Common myeloid progenitor, CD34-positive (primary cell): Measurements from ENCODE around the gene FAM200A.
A peak's percentile ranks its signal among the peaks of the same experiment; 100 is the strongest.
"Not testable (repeated sequence)": the region's sequence is repeated elsewhere in the genome, so short reads cannot be mapped to it uniquely, and the experiment has no call there.

Experiments
- CTCF ChIA-PET: fragments of 350-600 bp; sonication (Branson Sonifier 250); formaldehyde crosslinking; loops from one replicate; lab custom pipeline; 2021; ENCODE audit warnings: antibody characterized with exemption; lab: Charles Lee
- POLR2A ChIA-PET: fragments of 350-600 bp; sonication (Branson Sonifier 250); formaldehyde crosslinking; loops from one replicate; lab custom pipeline; 2021; ENCODE audit warnings: antibody characterized with exemption; lab: Charles Lee
- DNase-seq, 3 donors: peaks; one replicate each; pipeline versions ENCODE4 v3.0.0 to v3.0.0-alpha.2; 2013
- H3K27ac ChIP-seq, 2 experiments: 1 replicate in 1 of 2; 2 replicates in 1 of 2; pipeline ENCODE4 v1.7.0; 2013; ENCODE audit warnings: inconsistent platforms in 2 of 2, low read length in 2 of 2, mild to moderate bottlenecking in 2 of 2, low read depth in 1 of 2, moderate library complexity in 1 of 2; ENCODE audit not compliant: severe bottlenecking in 2 of 2, insufficient read depth in 1 of 2, poor library complexity in 1 of 2
- H3K27me3 ChIP-seq, 5 experiments: replicated peaks in 2 of 5; 1 replicate in 3 of 5; 2 replicates in 2 of 5; pipeline versions ENCODE4 v1.6.1 to v1.7.0; 2013; ENCODE audit warnings: low read length in 4 of 5, mild to moderate bottlenecking in 2 of 5, moderate library complexity in 2 of 5, inconsistent platforms in 1 of 5; ENCODE audit not compliant: insufficient read depth in 5 of 5, control insufficient read depth in 4 of 5
- H3K36me3 ChIP-seq, 4 experiments: 1 replicate in 2 of 4; 2 replicates in 2 of 4; pipeline versions ENCODE4 v1.6.1 to v1.7.0; 2013; ENCODE audit warnings: low read length in 3 of 4, control low read depth in 1 of 4, mild to moderate bottlenecking in 1 of 4; ENCODE audit not compliant: control insufficient read depth in 4 of 4, insufficient read depth in 4 of 4
- H3K4me1 ChIP-seq, 4 experiments: 1 replicate in 3 of 4; 2 replicates in 1 of 4; pipeline versions ENCODE4 v1.6.1 to v1.7.1; 2013; ENCODE audit warnings: low read length in 3 of 4, mild to moderate bottlenecking in 3 of 4, control low read depth in 1 of 4, inconsistent platforms in 1 of 4, moderate library complexity in 1 of 4; ENCODE audit not compliant: control insufficient read depth in 4 of 4, insufficient read depth in 4 of 4; ENCODE audit errors: control extremely low read depth in 1 of 4
- H3K4me3 ChIP-seq, 7 experiments: 1 replicate in 4 of 7; 2 replicates in 3 of 7; pipeline versions ENCODE4 v1.5.1 to v1.7.0; 2013; ENCODE audit warnings: mild to moderate bottlenecking in 7 of 7, low read length in 6 of 7, moderate library complexity in 6 of 7, inconsistent platforms in 2 of 7, low read depth in 2 of 7, control low read depth in 1 of 7; ENCODE audit not compliant: insufficient read depth in 4 of 7, control insufficient read depth in 1 of 7; ENCODE audit errors: extremely low read depth in 1 of 7
- H3K9me3 ChIP-seq, 5 experiments: 1 replicate in 4 of 5; 2 replicates in 1 of 5; pipeline versions ENCODE4 v1.6.1 to v1.7.1; 2013; ENCODE audit warnings: low read length in 4 of 5, mild to moderate bottlenecking in 2 of 5, inconsistent platforms in 1 of 5, low read depth in 1 of 5, moderate library complexity in 1 of 5; ENCODE audit not compliant: control insufficient read depth in 4 of 5, insufficient read depth in 2 of 5; ENCODE audit errors: control extremely low read depth in 1 of 5
- WGBS: methylation state at CpG from one replicate; pipeline ENCODE4 v1.1.5; 2013; ENCODE audit not compliant: insufficient coverage; 5-methylcytosine and 5-hydroxymethylcytosine counted together

Gene FAM200A

GRCh38 chr7:99505324-99505662 is 46.6 kb downstream of the FAM200A start:
- ChIA-PET POLR2A (interaction anchor here (0.6 to 1.1 kb wide), 3 partner anchors 40 to 174 kb away, joined by 3 to 4 read pairs (median 3); partner anchors contain the start of gene ATP5MF), CTCF (interaction anchor here (0.9 to 1.3 kb wide), 3 partner anchors 9 to 32 kb away, joined by 3 to 5 read pairs (median 4); partner anchors contain the start of gene ZNF789)
- peaks cover 6 to 28% (median 23%) of the 10 kb centered on the region in 4 experiments for H3K4me1 ChIP-seq
- H3K4me3 ChIP-seq = peak overlapping the region; percentile 86 to 98 (median 92)
- no peaks in the 10 kb centered on the region for H3K9me3 ChIP-seq
- H3K36me3 ChIP-seq = no peaks in the 10 kb centered on the region
- 0% methylated on average over 8 of the region's 11 CpGs for WGBS
- peak overlapping the region; percentile 85 to 96 for H3K27ac ChIP-seq
- DNase-seq = peak in 2 of 3 donors; percentile 14 to 41
- no peaks in the 10 kb centered on the region for H3K27me3 ChIP-seq

GRCh38 chr7:99504603-99505323 is 47.2 kb downstream of the FAM200A start, which contains the start of gene ZKSCAN5:
TSS of gene ZKSCAN5 (plus strand) at chr7:99504662. CDS start at chr7:99506045, 1,383 bp downstream.
- Histone ChIP-seq H3K27me3 (no peaks in the 10 kb centered on the region), H3K27ac (peak within 1 kb of the TSS; percentile 85 to 96), H3K36me3 (no peaks in the 10 kb centered on the region), H3K4me1 (peaks cover 6 to 30% (median 24%) of the 10 kb centered on the region in 4 experiments), H3K4me3 (peak within 1 kb of the TSS; percentile 86 to 98 (median 92)), H3K9me3 (no peaks in the 10 kb centered on the region)
- ChIA-PET POLR2A (interaction anchor here (0.6 to 1.4 kb wide), 7 partner anchors 11 to 618 kb away, joined by 3 to 5 read pairs (median 3); partner anchors contain the start of genes ATP5MF and ZNF655), CTCF (interaction anchor here (0.8 to 1.3 kb wide), 5 partner anchors 9 to 414 kb away, joined by 3 to 5 read pairs (median 4); partner anchors contain the start of gene ZNF789)
- 0% methylated on average over 21 of the region's 53 CpGs for whole genome bisulfite sequencing
- DNase-seq = peak; percentile 97 to 98 (median 98)

- ChIA-PET POLR2A (interaction anchor here (0.6 to 1.4 kb wide), 4 partner anchors 11 to 617 kb away, joined by 3 to 5 read pairs (median 4); partner anchors contain the start of gene ZNF655), CTCF (interaction anchor here (0.8 to 1.2 kb wide), 4 partner anchors 10 to 414 kb away, joined by 3 to 4 read pairs (median 4); partner anchors contain the start of gene ZNF789)
- DNase-seq = no peak
Measured at GRCh38 chr7:99504281-99504602, 47.7 kb downstream of the FAM200A start.

DNA sequence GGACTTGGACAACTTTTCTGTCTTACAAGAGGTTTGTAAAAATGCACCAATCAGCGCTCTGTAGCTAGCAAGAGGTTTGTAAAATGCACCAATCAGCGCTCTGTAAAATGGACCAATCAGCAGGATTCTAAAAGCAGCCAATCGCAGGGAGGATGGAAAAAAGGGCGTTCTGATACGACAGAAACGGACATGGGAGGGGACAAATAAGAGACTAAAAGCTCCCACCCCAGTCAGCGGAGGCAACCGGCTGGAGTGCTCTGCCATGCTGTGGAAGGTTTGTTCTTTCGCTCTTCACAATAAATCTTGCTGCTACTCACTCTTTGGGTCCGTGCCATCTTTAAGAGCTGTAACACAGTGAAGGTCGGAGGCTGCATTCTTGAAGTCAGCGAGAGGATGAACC is 50.7 kb downstream of the FAM200A start:
- CTCF ChIA-PET, H3K27me3 ChIP-seq, POLR2A ChIA-PET, H3K36me3 ChIP-seq, H3K9me3 ChIP-seq, H3K27ac ChIP-seq: not testable (repeated sequence)
- peak; percentile 39 to 74 (median 67) for DNase-seq
- H3K4me3 ChIP-seq = peak overlapping the region in 2 of 7 experiments; percentile 98 to 100
- 97% methylated on average over 12 of the region's 12 CpGs for WGBS
- H3K4me1 ChIP-seq = peaks cover 18 to 41% (median 32%) of the 10 kb centered on the region in 4 experiments

More at GRCh38 chr7:99504281-99504602, 47.7 kb downstream of the FAM200A start:
- H3K27ac ChIP-seq = peak overlapping the region in 1 of 2 experiments; percentile 96
- H3K4me1 ChIP-seq = peaks cover 6 to 33% (median 25%) of the 10 kb centered on the region in 4 experiments
- no peaks in the 10 kb centered on the region for H3K27me3 ChIP-seq
- peak overlapping the region; percentile 86 to 98 (median 92) for H3K4me3 ChIP-seq
- H3K9me3 ChIP-seq = no peaks in the 10 kb centered on the region
- no peaks in the 10 kb centered on the region for H3K36me3 ChIP-seq
- WGBS = 9% methylated on average over 17 of the region's 19 CpGs

DNA sequence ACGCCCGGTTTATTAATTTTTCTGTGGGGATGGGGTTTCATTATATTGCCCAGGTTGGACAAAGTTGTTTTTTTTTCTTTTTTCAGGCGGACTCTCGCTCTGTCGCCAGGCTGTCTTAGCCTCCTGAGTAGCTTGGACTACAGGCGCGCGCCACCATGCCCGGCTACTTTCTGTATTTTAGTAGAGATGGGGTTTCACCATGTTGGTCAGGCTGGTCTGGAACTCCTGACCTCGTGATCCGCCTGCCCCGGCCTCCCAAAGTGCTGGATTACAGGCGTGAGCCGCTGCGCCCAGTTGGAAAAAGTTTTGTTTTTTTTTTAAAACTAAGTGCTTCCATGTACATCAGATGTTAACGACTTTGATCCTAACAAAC is 51.3 kb downstream of the FAM200A start:
- DNase-seq = no peak
- H3K9me3 ChIP-seq = peaks cover 0 to 4% (median 0%) of the 10 kb centered on the region in 5 experiments
- 58% methylated on average over 10 of the region's 16 CpGs for WGBS
- H3K4me1 ChIP-seq = peaks cover 14 to 35% (median 26%) of the 10 kb centered on the region in 4 experiments
- ChIA-PET POLR2A (interaction anchor here (0.6 to 1.9 kb wide), 4 partner anchors 35 to 414 kb away, joined by 3 to 7 read pairs (median 6); partner anchors contain the start of genes ATP5MF, FAM200A and ZNF655), CTCF (interaction anchor here (0.9 kb wide), 1 partner anchor 41 kb away, joined by 5 read pairs; no protein-coding TSS in a partner anchor)
- H3K36me3 ChIP-seq = peaks cover 0 to 14% (median 8%) of the 10 kb centered on the region in 4 experiments
- no peaks in the 10 kb centered on the region for H3K27me3 ChIP-seq
- peak overlapping the region; percentile 86 to 100 (median 99) for H3K4me3 ChIP-seq
- H3K27ac ChIP-seq = peak overlapping the region; percentile 99 to 100

DNA sequence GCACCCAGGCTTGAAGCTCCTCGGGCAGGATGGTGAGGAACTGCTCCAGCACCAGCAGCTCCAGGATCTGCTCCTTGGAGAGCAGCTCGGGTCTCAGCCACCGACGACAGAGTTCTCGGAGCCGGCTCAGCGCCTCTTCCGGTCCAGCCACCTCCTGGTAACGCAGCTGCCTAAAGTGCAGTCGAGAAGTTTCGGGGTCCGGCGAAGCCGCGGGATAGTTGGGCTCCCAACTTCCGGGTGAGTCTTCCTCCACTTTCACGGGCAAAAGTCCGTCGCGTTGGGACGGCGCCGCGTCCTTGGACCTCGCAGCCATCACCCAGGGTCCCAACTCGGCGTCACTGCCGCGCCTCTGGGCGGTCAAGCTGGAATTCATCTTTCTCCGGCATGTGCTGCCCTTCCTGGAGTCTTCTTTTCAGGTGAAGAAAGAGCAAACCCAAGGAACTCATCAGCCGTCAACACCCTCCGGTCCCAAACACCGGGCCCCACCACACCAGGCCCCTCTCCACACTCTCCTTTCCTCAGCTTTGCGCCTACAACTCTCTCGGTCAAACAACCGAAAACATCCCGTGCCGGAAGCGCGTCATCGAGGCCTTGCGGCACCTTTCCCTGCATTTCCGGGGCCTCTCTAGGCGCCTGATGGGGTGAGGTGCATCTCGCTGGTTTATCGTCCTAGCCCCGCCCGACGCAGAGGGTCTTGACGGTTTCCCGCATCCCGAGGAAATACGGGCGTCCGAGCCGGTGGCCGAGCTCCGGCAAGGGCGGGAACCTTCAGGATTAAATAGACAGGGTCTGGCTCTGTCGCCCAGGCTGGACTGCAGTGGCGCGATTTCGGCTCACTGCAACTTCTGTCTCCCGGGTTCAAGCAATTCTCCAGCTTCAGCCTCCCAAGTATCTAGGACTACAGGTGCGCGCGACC is 51.9 kb downstream of the FAM200A start, which contains the start of gene ZNF394:
Gene ZNF394 (minus strand): TSS at position 561 of the 916 bp plus-strand sequence. CDS start 188 bp downstream, at position 373.
- DNase-seq = peak; percentile 93 to 95 (median 94)
- Histone ChIP-seq H3K4me1 (peaks cover 12 to 30% (median 24%) of the 10 kb centered on the region in 4 experiments), H3K4me3 (peak within 1 kb of the TSS; percentile 86 to 100 (median 99)), H3K36me3 (peaks cover 0 to 20% (median 12%) of the 10 kb centered on the region in 4 experiments), H3K9me3 (peaks cover 0 to 6% (median under 1%) of the 10 kb centered on the region in 5 experiments), H3K27ac (peak within 1 kb of the TSS; percentile 99 to 100), H3K27me3 (no peaks in the 10 kb centered on the region)
- ChIA-PET POLR2A (interaction anchor here (0.6 to 1.9 kb wide), 6 partner anchors 34 to 414 kb away, joined by 3 to 7 read pairs (median 4); partner anchors contain the start of genes ATP5MF, BUD31, FAM200A and ZNF655), CTCF (interaction anchor here (0.9 kb wide), 1 partner anchor 40 kb away, joined by 5 read pairs; no protein-coding TSS in a partner anchor)
- under 1% methylated on average over 64 of the region's 68 CpGs for whole genome bisulfite sequencing
